MM.1S (cell line): ENCODE results near the gene RNASE8.

ENCODE experiments used
- DNase-seq: peaks from one replicate; pipeline ENCODE4 v3.0.0-alpha.2; 2015
- H2AFZ ChIP-seq: fragments of 300-600 bp; sonication (generic); 2 replicates; pipeline ENCODE4 v1.6.0; 2016; ENCODE audit warnings: antibody characterized with exemption, low read length
- H3F3A ChIP-seq: fragments of 300-600 bp; sonication (generic); 2 replicates; pipeline ENCODE4 v1.6.1; 2016; ENCODE audit warnings: mild to moderate bottlenecking, antibody characterized with exemption, low read length, moderate library complexity, mixed read lengths; ENCODE audit not compliant: insufficient read depth
- H3K27ac ChIP-seq: fragments of 300-600 bp; sonication (generic); 2 replicates; pipeline ENCODE4 v1.5.1; 2016; ENCODE audit warnings: mild to moderate bottlenecking, low read length
- H3K27me3 ChIP-seq: fragments of 300-600 bp; sonication (generic); replicated peaks from 2 replicates; pipeline ENCODE4 v1.6.0; 2016; ENCODE audit warnings: low read length; ENCODE audit not compliant: insufficient read depth
- H3K36me3 ChIP-seq: fragments of 300-600 bp; sonication (generic); replicated peaks from 2 replicates; pipeline ENCODE4 v1.6.1; 2016; ENCODE audit warnings: mild to moderate bottlenecking, low read length, mixed read lengths; ENCODE audit not compliant: insufficient read depth
- H3K4me1 ChIP-seq: fragments of 300-600 bp; sonication (generic); 2 replicates; pipeline ENCODE4 v1.6.1; 2016; ENCODE audit warnings: low read length, mixed read lengths
- H3K4me2 ChIP-seq: fragments of 300-600 bp; sonication (generic); 2 replicates; pipeline ENCODE4 v1.6.0; 2016; ENCODE audit warnings: low read depth, low read length
- H3K4me3 ChIP-seq: fragments of 300-600 bp; sonication (generic); 2 replicates; pipeline ENCODE4 v1.5.1; 2016; ENCODE audit warnings: low read length, mixed read lengths
- H3K79me2 ChIP-seq: fragments of 300-600 bp; sonication (generic); 2 replicates; pipeline ENCODE4 v1.6.1; 2016; ENCODE audit warnings: mixed run types, low read length, mixed read lengths
- H3K9ac ChIP-seq: fragments of 300-600 bp; sonication (generic); 2 replicates; pipeline ENCODE4 v1.6.1; 2016; ENCODE audit warnings: low read length, mixed read lengths
- H3K9me2 ChIP-seq: fragments of 300-600 bp; sonication (generic); replicated peaks from 2 replicates; pipeline ENCODE4 v1.6.1; 2016; ENCODE audit warnings: mild to moderate bottlenecking, low read length, mixed read lengths; ENCODE audit not compliant: insufficient read depth
- H3K9me3 ChIP-seq: fragments of 300-600 bp; sonication (generic); replicated peaks from 2 replicates; pipeline ENCODE4 v1.6.1; 2016; ENCODE audit warnings: mild to moderate bottlenecking, low read length, mixed read lengths; ENCODE audit not compliant: insufficient read depth
- H4K20me1 ChIP-seq: fragments of 300-600 bp; sonication (generic); 2 replicates; pipeline ENCODE4 v1.6.1; 2016; ENCODE audit warnings: mild to moderate bottlenecking, low read length, moderate library complexity, mixed read lengths; ENCODE audit not compliant: insufficient read depth
- CTCF ChIP-seq: fragments of 300-600 bp; sonication (generic); IDR thresholded peaks from 2 replicates; pipeline ENCODE4 v1.5.1; 2016; ENCODE audit warnings: antibody characterized with exemption, low read length, mixed read lengths
- EZH2 ChIP-seq: fragments of 300-600 bp; sonication (generic); optimal IDR thresholded peaks from 2 replicates; pipeline ENCODE3; 2017; ENCODE audit warnings: low read depth, mild to moderate bottlenecking, antibody characterized with exemption, low read length, mixed read lengths
- EZH2phosphoT487 ChIP-seq: fragments of 300-600 bp; sonication (generic); IDR thresholded peaks from 2 replicates; pipeline ENCODE4 v1.6.1; 2018; ENCODE audit warnings: antibody characterized with exemption, low read length

Gene RNASE8

GRCh38 chr14:21107283-21107800 is 49.7 kb downstream of the RNASE8 start:
- H3K4me1 ChIP-seq = peaks cover 43% of the 10 kb centered on the region
- no peak overlapping the region for H3K4me2 ChIP-seq
- no peaks in the 10 kb centered on the region for H3K27me3 ChIP-seq
- no peak overlapping the region for H3K4me3 ChIP-seq
- peaks cover 18% of the 10 kb centered on the region for H3F3A ChIP-seq
- H3K79me2 ChIP-seq = no peaks in the 10 kb centered on the region
- H3K9me3 ChIP-seq = no peaks in the 10 kb centered on the region
- no peaks in the 10 kb centered on the region for H4K20me1 ChIP-seq
- H3K36me3 ChIP-seq = no peaks in the 10 kb centered on the region
- TF ChIP-seq EZH2phosphoT487 = no peak
- no peak for TF ChIP-seq EZH2
- no peak for TF ChIP-seq CTCF
- H2AFZ ChIP-seq = no peak overlapping the region; the same call in 1 of the 2 replicates
- no peak overlapping the region for H3K9ac ChIP-seq
- H3K27ac ChIP-seq = peak overlapping the region; percentile 56; the same call in 1 of the 2 replicates
- no peaks in the 10 kb centered on the region for H3K9me2 ChIP-seq
- DNase-seq = no peak
